Fibroblast of upper back skin (primary cell): ENCODE data around the gene TP53I13.
A peak's percentile ranks its signal among the peaks of the same experiment; 100 is the strongest.

Source experiments
- DNase-seq: peaks from one replicate; pipeline ENCODE4 v3.0.0-alpha.2; 2013

TP53I13 gene

DNA sequence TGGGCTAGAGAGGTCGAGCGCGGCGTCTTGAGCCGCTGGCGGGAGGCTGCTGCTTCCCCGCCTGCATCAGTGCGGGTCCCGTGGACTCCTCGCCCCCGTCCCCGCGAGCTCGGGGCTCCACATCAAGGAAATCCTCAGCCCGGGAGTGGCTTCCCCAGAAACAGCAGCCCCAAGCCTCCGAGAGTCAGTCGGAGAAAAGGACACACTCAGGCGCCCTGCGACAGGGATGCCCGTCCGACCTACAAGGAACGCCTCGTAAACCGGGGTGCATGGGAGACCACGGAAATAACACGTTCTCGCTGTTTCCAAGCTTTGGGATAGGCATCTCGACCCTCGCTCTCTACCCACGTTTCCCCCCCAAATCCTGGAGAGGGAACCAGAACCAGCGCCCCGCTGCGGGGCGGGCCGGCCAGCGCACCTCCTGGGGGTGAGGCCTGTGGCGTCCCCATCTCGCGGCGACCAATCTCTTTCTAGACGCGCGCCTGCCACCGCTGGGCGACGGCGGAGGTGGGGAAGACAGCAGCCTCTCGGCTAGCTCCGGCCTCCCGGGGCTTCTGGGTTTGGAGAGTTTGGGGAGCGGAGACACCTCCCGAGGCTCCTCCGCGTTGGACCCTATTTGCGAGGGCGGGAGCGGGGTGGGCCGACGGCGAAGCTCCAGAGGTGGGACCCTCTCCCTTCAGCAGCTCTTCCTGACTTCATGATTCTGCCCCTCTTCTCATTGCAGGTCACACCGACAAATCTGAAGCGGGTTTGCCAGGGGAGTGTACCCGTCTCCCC is 759 bp upstream of the TP53I13 start:
- DNase-seq = no peak

DNA sequence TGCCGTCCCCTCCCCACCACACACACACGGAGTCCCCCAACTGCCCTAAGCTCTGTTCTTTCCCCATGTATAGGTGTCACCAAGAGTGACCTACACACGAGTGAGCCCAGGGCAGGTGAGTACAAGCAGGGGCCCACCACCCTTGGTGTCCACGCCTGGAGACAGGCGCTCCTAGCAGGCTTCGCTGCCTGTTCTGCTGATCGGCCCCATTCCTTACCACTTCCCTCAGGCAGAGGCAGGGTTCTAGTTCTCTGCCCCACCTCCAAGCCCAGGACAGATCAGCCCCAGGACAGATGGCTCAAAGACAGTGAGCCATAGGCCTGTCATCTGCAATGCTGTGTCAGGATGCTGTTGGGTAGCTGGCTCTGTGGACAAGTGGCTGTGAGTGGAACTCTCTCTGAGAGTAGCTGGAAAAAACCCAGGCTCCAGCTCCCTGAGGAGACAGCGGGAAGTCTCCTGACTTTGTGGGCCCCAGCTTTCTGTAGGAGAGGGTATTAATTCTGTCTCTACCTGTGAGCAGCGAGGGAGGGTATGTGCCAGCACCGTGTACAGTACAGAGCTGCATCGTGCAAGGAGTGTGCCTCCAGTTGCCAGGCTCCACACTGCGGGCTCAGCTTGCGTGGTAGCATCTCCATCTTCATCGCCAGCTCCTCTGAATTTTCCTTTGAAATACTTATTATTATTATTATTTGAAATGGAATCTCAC is 897 bp downstream of the TP53I13 start:
- no peak for DNase-seq

DNA sequence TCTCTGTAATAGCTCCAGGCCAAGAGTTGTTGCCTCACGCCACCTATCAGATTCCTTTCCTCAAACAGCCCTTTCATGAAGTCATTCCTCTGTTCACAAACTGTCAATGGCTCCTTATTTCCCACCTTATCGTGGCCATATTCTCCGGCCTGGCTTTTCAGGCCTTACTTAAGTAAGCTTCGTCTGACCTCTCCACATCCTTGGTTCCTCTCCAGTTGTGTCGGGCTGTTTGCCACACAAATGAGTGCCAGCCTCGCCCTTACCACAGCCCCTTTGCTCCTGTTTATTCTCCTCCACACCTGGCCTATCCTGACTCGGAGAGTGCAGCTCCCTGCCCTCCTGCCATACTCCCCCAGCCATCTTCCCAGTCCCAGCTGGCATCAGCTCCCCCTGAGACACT is 2.0 kb downstream of the TP53I13 start:
- no peak for DNase-seq

DNA sequence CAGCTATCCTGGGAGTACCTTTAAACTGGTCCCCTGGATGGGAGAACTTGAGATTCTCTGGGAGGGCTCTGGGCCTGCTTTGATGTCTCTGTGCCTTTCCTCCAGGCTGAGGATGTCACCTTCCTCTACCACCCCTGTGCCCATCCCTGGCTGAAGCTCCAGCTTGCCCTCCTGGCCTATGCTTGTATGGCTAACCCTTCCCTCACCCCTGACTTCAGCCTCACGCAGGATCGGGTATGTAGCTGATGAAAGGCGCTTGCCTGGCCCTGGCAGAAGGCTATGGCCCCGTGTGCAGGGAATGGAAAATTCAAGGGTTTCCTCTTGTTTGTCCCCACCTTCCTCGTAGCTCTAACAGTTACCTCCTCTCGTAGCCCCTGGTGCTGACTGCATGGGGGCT is 3.0 kb downstream of the TP53I13 start:
- DNase-seq = no peak

DNA sequence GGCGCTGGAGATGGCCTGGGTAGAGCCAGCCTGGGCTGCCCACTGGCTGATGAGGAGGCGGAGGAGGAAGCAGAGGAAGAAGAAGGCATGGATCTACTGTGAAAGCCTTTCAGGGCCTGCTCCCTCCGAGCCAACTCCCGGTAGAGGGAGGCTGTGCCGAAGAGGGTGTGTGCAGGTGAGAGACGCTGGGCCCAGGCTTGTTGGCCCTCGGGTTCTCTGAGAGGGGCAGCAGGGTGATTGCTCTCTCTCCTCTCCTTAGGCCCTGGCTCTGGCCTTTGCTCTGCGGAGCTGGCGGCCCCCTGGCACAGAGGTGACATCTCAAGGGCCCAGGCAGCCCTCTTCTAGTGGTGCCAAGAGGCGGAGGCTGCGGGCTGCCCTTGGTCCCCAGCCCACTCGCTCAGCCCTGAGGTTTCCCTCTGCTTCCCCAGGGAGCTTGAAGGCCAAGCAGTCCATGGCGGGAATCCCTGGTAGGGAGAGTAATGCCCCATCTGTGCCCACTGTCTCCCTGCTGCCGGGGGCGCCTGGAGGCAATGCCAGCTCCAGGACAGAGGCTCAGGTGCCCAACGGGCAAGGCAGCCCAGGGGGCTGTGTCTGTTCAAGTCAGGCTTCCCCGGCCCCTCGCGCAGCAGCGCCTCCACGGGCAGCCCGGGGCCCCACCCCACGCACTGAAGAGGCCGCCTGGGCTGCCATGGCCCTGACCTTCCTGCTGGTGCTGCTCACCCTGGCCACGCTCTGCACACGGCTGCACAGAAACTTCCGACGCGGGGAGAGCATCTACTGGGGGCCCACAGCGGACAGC is 3.6 kb downstream of the TP53I13 start:
- no peak for DNase-seq

DNA sequence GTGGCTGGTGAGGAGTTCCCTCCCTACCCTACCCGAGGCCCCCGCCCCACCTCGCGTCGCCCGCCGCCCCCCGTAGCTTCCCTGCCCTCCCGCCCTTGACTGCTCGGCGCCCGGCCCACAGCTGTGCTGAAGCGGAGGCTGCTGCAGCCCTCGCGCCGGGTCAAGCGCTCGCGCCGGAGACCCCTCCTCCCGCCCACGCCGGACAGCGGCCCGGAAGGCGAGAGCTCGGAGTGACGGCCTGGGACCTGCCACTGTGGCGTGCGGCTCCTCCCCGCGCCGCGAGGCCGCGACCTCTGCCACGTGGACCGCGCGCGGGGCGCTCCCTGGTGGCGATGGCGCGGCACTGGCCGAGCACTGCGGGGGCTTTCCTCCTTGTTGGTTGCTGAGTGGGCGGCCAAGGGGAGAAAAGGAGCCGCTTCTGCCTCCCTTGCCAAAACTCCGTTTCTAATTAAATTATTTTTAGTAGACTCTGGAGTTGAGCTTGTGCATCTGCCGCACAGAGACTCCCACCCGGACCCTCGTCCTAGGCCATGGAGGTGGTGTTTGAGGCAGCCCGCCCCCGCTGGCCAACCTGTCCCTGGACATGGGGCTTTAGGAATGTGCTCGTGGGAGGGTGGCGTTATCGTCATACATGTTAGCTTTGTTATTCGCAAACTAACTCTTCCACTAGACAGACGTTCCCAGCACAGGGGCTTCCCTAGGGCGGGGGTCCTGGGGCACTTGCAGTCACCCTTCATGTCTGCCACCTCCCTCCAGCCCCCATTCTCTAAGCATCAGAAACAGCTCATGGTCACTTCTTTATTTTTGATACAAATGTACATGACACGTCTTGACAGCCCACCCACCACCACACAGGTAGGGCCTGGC is 4.4 kb downstream of the TP53I13 start:
- peak; percentile 51 for DNase-seq

DNA sequence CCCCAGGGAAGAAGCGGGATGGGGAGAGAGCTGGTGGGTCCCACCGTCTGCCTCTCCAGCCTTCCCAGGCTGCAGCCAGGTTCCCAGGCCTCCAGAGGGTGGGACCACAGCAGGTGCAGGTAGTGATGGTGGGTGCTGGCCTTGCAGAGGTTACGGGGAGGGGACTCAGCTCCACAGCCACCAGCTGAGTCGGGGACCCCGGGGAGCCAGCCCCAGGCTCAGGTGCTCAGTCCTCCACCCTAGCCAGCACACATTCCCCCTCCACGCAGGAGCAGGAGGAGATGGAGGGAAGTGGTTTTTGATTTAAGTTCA is 5.0 kb downstream of the TP53I13 start:
- DNase-seq = no peak

DNA sequence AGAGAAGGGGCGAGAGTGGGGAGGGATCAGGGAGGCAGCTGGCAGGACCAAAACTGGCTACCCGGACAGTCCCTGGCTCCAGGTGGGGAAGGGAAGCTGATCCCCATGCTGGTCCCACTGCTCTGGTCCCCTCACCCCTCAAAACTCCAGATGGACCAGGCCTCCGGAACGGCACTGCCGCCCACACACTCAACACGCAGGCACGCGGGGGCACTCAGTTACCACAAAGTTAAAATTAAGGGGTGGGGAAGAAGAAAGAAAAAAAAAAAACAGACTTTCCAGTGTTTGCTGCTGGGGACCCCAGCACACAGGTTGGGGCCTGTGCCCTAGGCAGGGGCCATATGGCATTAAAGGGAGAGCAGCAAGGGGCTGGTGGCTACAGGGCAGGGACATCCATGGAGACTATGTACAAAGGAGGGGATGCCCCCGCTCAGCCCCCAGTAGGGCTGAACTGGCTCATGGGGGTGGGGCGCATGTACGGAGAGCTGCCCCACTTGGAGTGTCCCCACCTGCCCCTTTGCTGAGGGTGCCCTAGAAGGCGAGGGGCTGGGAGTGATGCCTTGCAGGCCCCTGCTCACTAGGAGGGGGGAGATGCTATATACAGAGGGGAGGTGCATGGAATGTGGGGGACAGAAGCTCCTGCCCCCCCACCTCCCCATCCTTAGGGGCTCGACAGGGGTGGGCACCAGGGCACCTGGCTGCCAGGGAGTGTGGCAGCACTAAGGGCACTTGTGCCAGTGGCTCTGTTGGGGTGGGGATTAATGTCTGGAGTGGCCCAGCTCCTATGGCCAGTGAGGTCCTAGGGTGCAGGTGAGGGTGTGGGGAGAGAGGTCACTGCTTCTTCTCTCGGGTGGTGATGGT is 5.6 kb downstream of the TP53I13 start:
- no peak for DNase-seq

DNA sequence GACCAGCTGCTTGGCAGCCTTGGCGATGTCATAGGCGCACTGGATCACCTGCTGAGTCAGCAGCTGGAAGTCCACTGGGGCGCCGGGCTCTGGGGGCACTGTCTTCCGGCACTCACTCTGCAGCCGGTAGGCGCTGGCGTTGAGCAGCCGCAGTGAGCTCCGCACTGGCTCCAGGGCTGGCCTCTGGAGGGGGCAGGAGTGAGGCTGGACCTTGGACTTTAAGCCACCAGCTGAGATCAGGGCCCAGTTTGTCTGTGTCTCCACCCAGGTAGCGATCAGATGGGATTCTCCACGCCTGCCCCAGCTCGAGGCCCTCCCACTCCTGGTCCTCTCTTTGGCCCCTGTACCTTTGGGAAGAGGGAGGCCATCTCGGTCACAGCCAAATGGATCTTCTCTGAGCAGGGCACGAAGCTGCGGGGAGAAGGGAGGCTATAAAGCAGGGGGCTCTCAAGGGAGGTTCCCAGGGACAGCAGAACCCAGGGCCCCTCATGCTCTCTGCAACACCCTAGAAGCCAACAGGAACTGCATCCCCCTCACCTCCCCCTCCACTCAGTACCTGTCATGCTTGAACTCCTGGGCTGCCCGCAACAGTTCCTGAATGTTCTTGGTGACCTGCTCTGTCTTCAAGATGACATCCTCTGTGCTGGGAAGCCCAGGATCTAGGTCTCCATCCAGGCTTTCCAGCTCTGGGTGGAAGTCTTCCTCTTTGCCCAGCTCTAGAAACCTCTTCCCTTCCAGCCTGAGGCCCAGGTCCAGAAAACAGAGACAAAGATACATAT is 6.4 kb downstream of the TP53I13 start:
- DNase-seq = no peak

DNA sequence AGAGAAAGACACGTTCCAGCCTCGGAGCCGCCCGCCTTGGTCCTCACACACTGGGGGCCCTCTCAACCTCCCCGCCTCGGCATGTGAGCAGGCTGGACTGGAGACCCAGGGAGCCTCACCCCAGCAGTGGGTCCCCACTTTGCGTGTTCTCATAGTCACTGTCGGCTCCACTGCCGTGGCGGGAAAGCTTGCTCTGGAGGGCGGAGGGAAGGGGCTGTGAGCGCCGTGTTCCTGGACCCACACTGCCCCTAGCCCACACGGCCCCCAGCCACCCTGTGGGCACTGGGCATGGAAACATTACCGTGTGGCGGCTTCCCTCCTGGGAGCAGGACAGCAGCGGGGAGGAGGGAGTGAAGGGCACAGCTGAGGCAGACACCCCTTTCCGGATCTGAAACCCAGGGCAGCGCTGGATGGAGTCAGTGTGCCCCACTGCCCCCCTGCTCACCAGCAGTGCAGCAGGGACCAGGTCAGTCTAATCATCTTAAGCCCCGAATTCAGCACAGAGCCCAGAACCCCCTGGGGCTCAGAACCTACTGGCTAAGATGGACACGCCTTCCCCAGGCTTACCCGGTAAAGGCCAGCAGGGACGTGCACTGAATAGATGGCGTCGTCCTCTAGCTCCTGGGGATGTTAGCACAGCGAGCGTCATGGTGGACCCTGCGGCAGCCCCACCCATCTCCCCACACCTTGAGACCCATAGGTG is 7.2 kb downstream of the TP53I13 start:
- no peak for DNase-seq

DNA sequence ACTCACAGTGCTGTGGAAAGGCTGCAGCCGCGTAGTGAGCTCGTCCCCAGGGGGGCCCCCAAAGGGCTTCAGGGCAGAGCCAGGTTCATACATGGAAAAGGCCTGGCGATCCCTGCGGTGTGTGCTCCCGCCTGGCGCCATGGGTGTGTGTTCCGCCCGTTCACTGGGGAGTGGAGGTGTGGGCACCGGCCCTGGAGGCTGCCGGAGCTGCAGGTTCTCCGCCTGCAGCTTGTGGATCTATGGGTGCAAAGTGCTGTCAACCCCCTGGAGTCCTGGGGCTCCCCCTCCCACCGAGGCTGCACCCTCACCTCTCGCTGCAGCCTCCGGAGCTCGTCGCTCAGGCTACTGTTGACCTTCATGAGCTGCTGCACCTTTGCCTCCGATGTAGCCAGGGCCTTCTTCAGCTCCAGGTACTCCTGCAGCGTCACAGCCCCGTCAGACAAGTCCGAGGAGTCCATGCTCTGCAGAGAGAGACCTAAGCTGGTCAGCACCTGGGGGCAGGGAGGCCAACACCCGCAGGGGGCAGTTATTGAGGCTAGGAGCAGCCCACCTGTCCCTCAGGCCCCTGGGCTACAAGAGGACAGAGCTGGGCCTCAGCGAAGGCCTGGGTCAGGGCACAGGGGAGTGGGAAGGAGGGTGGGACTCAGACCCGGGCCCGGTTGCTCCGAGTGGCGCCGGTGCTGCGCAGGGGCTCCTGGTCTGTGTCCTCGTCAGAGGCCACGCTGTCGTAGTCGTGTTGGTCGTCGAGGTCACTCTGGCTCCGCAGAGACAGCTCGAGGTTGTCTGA is 7.9 kb downstream of the TP53I13 start:
- no peak for DNase-seq

DNA sequence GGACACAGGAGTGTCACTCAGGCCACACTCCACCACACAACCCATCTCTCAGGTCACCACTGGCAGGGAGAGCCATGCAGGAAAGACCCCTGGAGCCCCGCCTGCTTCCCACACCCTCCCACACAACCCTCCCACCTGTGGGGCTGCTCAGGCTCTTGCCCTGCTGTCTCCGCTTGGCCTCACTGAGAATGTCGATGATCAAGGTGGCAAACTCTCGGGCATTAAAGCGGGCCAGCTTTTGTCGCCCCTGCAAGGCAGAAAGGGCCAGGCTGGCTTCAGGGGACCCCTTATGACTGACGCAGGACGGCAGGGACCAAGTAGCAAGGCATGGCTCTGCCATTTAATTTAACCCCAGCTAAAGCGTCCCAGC is 8.5 kb downstream of the TP53I13 start:
- no peak for DNase-seq

DNA sequence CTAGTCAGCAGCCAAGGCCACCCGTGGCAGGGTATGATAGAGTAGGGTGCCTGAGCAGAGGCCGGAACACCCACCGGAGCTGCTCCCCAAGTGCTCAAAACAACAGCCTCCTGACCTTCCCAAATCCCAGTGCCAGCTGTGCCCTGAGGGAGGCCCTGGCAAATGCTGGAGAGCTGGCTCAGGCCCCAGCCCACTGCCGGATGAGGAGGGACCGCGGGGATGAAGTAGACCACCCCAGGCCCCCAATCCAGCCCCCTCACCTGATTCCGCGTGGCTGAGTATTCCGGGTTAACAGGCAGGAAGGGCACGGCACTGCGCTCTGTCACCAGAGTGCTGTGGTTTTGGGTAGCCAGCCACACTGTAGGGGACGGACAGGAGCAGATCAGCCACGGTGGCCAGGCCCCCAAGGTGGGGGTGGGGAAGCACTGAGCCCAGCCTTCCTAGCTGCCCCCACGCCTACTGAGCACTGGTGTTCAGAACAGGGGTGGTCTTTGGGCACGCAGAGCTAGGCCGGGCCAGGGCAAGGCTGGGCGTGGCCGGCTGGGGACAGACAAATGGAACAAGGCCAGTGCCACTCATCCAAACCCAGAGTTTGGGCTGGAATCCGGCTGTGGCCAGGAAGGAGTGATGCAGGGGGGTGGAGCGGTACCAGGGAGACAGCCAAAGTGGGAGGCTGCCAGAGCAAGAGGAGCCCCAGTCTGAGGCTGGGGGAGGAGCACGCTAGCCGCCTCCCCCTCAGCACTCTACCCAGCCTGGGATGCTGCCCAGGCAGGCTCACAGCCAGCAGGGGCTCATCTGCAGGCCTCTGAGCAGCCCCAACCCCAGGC is 9.1 kb downstream of the TP53I13 start:
- no peak for DNase-seq

DNA sequence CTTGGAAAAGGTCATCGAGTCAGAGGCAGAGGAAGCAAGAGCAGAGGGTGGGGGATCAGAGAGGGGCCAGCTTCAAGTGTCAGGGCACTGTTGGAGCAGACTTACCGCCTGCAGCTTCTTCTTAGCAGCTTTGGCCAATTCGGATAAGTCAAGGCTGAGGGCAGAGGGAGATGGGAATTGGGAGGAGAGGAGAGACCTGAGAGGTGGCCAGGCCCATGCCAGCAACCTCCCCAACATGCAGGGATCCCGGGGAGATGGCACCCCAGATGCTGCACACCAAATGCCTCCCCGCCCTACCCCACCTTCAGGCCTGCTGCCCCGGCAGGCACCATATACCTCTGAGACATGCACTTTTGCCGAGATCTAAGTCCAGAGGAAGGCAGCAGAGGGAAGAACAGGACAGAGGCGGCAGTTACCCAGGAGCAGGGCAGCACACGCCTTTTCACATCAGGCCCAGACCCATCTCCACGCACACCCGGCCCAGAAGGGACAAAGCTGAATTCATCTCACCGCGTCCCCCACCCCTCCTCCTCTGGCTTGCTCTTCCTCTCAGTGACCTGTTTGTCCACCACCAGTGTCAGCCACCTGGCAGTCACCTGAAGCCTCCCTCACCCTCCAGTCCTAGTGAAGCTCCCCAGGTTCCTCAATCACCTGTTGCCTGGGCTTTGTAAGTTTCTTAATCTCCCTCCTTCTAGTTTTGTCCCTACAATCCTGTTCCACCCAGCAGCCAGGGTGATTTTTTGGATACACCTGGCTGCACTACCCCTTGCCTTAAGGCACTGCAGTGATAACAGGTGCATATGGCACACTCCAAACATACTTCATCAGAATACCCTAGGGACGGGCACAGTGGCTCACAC is 10.4 kb downstream of the TP53I13 start:
- no peak for DNase-seq

DNA sequence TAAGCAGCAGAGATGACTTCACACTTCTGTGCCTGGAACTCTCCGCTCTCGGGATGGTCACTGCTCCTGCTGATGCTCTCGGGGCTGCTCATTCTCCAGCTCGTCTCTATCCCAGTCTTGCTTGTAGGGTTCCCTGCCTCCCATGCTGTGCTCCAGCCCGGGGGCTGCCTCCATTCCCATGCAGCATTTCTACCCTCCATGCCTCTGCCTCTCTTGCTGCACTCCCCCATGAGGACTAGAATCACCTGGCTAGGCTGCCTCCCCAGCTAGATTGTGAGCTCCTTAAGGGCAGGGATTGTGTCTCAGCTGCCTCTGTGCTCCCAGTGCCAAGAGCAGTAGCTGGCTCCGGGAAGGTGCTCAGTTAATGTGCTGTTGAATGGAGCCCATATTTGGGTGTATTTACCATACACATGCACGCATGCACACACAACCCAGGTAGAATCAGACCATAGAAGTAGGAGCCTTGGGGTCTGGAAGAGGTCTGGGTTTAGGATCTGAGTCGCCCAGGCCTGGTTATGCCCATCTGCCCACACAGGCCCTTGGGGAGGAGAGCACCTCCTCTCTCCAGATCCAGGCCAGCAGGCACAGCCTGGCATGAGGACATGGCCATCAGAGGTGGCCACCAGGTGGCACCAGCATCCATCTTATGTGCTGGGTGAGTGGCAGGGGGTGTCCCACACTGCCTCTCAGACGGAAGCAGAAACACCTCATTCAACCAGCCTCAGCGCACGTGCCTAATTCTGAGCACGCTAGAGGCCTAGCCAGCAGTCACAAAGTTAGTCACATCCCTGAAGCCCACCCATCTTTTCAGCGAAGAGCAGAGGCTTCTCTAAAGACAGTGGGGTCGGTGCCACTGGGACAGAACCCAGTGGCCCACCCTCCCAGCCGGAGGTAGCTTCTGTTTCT is 11.6 kb downstream of the TP53I13 start:
- peak; percentile 76 for DNase-seq

DNA sequence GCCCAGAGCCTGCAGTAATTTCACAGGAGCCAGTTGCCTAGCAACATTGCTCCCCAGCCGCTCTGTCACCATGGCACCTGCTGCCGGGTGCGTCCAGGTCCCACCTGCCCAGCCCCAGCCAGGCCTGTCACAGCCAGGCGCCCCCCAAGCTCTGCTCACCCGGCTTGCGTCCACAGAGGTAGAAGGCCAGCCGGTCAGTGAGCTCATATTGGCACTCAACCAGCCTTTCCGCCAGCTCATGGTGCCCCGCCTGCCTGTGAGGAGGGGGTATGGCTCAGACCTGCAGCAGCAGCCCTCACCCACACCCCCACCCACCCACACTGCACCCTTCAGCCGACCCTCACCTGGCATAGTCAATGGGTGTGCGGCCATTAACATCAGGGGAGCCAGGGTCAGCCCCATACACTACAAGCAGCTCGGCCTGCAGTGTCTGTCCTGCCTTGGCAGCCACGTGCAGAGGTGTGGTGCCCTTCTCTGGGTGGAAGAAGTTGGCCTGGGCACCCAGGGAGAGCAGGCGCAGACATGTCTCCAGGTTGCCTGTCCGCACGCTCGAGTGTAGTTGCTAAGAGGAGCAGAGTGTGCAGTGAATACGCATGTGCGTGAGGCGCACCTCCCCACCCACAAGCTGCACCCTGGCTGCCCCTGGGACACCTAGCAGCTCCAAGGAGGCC is 13.2 kb downstream of the TP53I13 start:
- no peak for DNase-seq
